GM12872 (cell line): ENCODE measurements around the gene PACSIN2.

Source experiments
- TF ChIP-seq, protein P1 (sequence below): IDR thresholded peaks from 3 replicates; pipeline ENCODE4 v1.5.1; 2011; ENCODE audit warnings: low read depth, mild to moderate bottlenecking, low read length, moderate library complexity; ENCODE audit not compliant: insufficient read depth

Gene PACSIN2

DNA sequence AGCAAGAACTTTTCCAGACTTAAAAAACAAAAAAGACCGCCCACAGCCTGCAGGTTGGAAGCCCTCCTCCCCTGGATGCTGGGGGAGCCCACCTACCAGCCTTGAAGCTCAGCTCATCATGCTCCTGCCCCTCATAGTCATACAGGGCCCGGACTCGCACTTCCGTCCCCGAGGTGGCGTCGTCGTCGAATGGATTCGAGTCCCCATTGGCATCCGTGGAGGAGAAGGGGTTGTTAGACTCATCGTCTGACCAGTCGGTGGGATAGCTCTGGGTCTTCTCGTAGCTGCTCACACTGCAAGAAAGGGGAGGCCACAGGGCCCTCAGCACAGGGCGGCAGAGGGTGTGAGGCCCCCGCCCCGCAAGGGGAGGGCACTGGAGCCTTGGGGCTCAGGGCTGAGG, 138.9 kb downstream of the PACSIN2 start:
- TF ChIP-seq, protein P1, sequence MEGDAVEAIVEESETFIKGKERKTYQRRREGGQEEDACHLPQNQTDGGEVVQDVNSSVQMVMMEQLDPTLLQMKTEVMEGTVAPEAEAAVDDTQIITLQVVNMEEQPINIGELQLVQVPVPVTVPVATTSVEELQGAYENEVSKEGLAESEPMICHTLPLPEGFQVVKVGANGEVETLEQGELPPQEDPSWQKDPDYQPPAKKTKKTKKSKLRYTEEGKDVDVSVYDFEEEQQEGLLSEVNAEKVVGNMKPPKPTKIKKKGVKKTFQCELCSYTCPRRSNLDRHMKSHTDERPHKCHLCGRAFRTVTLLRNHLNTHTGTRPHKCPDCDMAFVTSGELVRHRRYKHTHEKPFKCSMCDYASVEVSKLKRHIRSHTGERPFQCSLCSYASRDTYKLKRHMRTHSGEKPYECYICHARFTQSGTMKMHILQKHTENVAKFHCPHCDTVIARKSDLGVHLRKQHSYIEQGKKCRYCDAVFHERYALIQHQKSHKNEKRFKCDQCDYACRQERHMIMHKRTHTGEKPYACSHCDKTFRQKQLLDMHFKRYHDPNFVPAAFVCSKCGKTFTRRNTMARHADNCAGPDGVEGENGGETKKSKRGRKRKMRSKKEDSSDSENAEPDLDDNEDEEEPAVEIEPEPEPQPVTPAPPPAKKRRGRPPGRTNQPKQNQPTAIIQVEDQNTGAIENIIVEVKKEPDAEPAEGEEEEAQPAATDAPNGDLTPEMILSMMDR: no peak

DNA sequence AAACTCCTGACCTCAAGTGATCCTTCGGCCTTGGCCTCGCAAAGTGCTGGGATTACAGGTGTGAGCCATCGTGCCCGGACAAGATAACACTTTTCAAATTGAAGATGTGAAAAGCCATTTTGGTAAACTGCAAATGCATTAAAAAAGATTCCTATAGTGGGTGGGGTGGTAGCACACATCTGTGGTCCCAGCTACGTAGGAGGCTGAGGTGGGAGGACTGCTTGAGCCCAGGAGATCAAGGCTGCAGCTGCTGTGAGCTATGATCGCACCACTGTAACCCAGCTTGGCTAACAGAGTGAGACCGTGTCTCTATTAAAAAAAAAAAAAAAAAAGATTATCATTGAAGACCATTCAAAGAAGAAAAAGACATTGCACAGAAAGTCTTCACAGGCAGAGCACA, 140.9 kb downstream of the PACSIN2 start:
- TF ChIP-seq, protein P1: no peak

DNA sequence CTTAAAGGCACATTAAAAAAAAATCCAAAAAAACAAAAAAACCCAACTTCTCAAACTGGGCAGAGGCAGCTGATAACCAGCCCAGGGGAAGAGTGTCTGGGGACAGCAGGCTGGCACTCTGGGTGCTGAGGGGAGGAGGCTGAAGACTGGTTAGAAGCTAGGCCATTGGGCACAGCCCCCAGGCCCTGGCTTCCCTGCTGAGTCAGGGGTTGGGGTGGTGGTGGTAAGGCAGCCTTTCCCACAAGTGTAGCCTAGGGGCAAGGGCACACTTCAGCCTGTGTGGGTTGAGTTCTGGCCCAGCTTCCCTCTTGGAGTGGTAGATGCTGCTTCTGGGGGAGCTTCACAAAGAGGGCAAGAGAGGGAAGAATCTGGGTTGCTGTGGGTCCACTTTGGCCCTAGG, 141.6 kb downstream of the PACSIN2 start:
- TF ChIP-seq, protein P1: no peak

DNA sequence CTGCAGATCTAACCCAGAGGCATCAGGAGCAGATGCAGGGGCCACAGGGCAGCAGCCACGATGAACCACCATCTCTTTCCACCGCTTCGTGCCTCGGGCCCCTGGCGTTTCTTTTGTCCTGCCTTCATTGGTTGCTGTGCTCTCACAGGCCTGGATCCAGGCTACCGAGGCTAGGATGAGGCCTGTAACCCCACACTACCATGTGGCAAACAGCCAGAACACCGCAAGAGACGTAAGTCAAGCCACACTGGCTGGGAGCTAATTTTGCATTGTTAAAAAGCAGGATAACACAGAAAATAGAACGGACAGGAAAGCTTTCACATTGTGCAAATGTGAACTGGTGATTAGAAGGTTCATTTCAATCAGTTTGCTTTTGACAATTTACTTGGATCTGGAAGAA, 142.1 kb downstream of the PACSIN2 start:
- TF ChIP-seq, protein P1: no peak

DNA sequence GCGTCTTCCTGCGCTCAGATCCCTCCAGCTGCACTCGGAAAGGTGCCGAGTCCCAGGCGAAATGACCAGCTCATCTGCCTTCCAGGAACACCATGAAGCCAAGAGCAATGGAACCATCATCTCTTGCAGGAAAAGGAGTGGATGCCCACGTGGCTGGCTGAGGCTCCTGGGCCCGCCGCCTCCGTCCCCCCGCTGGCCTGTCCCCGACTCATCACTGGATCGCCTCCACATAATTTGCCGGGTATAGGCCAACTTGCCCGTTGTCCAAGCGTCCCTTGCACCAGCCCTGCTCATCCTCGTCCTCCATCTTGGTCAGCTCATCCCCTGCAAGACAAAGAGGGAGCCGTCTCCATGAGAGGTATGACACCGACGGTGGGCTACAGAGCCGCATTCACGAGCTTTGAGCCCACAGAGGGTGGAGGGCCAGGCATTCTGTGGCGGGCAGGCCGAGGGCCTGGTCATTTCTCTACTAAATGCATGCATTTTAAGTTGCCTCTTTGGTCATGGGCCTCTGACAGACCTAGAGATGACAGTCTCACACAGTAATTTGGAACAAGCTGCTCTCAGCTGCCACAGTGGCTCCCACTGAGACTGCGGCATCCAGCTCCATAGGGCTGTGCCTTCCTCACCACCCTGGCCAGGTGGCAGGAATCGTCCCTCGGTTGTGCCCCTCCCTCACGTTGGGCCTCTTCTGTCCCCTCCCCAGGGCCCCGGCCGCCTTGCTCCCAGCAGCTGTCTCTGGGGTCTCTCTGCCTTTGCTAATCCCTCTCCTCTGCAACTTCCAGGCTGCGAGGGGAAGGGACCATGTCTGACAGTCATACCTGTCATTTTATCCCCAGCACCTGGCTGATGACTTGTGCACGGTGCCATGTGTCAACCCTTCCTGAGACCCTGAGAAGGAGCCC, 143.6 kb downstream of the PACSIN2 start:
- TF ChIP-seq, protein P1: no peak

DNA sequence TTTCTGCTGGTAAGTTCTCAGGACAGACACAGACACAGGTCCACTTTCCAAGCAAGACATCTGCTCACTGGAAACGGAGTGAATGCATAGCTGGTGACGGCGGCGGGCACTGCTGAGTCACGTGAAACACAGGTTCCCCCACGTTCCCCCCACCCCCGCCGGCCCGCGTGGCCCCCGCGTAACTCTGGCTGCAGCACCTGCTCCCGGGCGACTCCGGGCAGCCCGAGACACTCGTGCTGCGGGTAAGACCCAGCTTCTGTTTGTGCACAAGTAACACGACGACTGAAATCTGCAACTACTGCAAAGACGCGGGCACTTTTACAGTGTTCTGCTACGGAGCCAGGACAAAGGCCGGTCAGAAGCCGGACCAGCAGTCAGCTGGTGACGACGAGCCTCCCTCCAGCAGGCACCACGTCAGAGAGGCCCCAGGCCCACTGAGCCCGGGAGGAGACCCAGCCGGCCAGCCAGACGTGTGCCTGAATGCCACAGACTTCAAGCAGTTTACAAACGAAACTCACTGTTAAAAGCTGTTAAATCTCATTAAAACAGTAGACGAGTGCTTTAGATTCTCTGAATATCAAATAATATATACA, 145.0 kb downstream of the PACSIN2 start:
- TF ChIP-seq, protein P1: no peak

DNA sequence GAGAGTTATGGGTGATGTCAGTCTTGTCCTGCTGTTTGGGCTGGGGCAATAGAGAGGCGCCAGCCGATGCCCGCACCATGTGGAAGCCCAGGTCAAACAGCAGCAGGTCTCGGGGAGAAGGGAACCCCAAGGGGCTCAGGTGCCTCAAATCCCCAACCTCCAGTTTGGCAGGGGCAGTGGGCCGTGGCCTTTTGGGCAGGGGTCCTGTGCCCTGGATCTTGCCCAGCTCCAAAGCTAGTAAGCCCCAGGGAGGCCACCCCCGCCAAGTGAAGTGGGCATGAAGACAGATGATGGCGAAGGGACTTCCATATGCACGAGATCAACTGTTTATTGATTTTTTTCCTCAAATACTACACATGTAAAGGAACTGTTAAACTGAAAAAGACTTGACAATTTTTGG, 145.5 kb downstream of the PACSIN2 start:
- TF ChIP-seq, protein P1: no peak
